K562 (cell line): ENCODE measurements around the gene TAS2R4. TPM values are rescaled to one million over a fixed set of nuclear protein-coding genes. Genes with fewer than 3 reads are reported as not detected.

Experiments used
- BCOR ChIP-seq: fragments of 450-650 bp; IDR thresholded peaks from 2 replicates; pipeline ENCODE4 v1.6.1; 2016
- CBX1 ChIP-seq: sonication (generic); IDR thresholded peaks from 2 replicates; pipeline ENCODE4 v1.6.1; 2016; ENCODE audit warnings: antibody characterized with exemption, low read depth, mild to moderate bottlenecking
- ETS2 ChIP-seq: IDR thresholded peaks from 2 replicates; pipeline ENCODE4 v1.6.1; 2016; ENCODE audit warnings: borderline replicate concordance, missing genetic modification characterization, mild to moderate bottlenecking, moderate library complexity, missing compliant biosample characterization; ENCODE audit not compliant: poor library complexity, severe bottlenecking
- HNRNPUL1 ChIP-seq: fragments of 200-400 bp; formaldehyde crosslinking; IDR thresholded peaks from 2 replicates; pipeline ENCODE4 v1.6.1; 2017; ENCODE audit warnings: low read length
- POLR2G ChIP-seq: fragments of 200-400 bp; formaldehyde crosslinking; IDR thresholded peaks from 2 replicates; pipeline ENCODE4 v1.6.1; 2017; ENCODE audit warnings: low read depth, mild to moderate bottlenecking, antibody characterized with exemption, low read length, moderate library complexity
- SRF ChIP-seq, 2 experiments: fragments of 250-450, 450-650 bp in 1 of 2; sonication (Bioruptor Pico) in 1 of 2; sonication (generic) in 1 of 2; formaldehyde crosslinking; IDR thresholded peaks; 2 replicates each; pipeline versions ENCODE4 v1.5.0 to v1.5.1; 2020 to 2022; ENCODE audit warnings: mild to moderate bottlenecking in 1 of 2, missing genetic modification reagents in 1 of 2
- XRCC3 ChIP-seq: fragments of 450-650 bp; IDR thresholded peaks from 2 replicates; pipeline ENCODE4 v1.6.1; 2017; ENCODE audit warnings: mild to moderate bottlenecking, moderate library complexity
- ZNF232 ChIP-seq: sonication (generic); formaldehyde crosslinking; IDR thresholded peaks from 2 replicates; pipeline ENCODE4 v1.8.0; 2022; ENCODE audit warnings: mild to moderate bottlenecking, missing genetic modification reagents
- ZNF766 ChIP-seq: fragments of 200-800 bp; sonication (Bioruptor generic); conservative IDR thresholded peaks from 2 replicates; pipeline ENCODE4 v1.6.1; 2016; ENCODE audit warnings: missing genetic modification characterization, missing compliant biosample characterization
- polyA plus RNA-seq, 8 experiments: library from polyadenylated mRNA; depleted of rRNA in 4 of 8; stranded (reverse) in 5 of 8; unstranded in 3 of 8; fragments of >200 nt; fragmentation: Nextera tagmentation in 2 of 8; fragmentation: Illumina TruSeq in 1 of 8; extraction: Ambion mirVana in 2 of 8; extraction: Trizol in 1 of 8; gene quantifications; 2 replicates each; pipeline versions ENCODE4 v1.2.1 to v1.2.3, GENCODE V29; 2011 to 2014; ENCODE audit warnings: inconsistent platforms in 1 of 8, missing spikeins in 1 of 8
- total RNA-seq, 7 experiments: library from RNA; depleted of rRNA in 6 of 7; stranded (reverse); fragments of >200 nt in 6 of 7; fragmentation: Illumina TruSeq in 2 of 7; extraction: Trizol in 2 of 7; gene quantifications; 2 replicates each; pipeline versions ENCODE4 v1.2.1 to v1.2.3, GENCODE V29; 2011 to 2021; ENCODE audit warnings: low replicate concordance in 1 of 7
- TF ChIP-seq, protein P1 (sequence below), 2 experiments: fragments of 200-800 bp in 1 of 2; sonication (Bioruptor generic) in 1 of 2; sonication (generic) in 1 of 2; formaldehyde crosslinking in 1 of 2; IDR thresholded peaks in 1 of 2; conservative IDR thresholded peaks in 1 of 2; 2 replicates each; pipeline versions ENCODE4 v1.5.0 to v1.6.1; 2016 to 2020; ENCODE audit warnings: missing compliant biosample characterization in 1 of 2, missing genetic modification characterization in 1 of 2, missing genetic modification reagents in 1 of 2
- TF ChIP-seq, protein P2 (sequence below): sonication (generic); formaldehyde crosslinking; IDR thresholded peaks from 2 replicates; pipeline ENCODE4 v1.8.0; 2022; ENCODE audit warnings: mild to moderate bottlenecking, missing genetic modification reagents, borderline replicate concordance
- TF ChIP-seq, protein P3 (sequence below), 2 experiments: fragments of 450-650 bp in 1 of 2; sonication (generic) in 1 of 2; formaldehyde crosslinking in 1 of 2; IDR thresholded peaks; 2 replicates each; pipeline versions ENCODE4 v1.7.1 to v1.9.0; 2016 to 2022; ENCODE audit warnings: inconsistent platforms in 1 of 2, mild to moderate bottlenecking in 1 of 2, missing genetic modification reagents in 1 of 2

The TAS2R4 gene
- total and polyA plus RNA-seq, 9 of the 15 experiments (the other 6 are each of a cell fraction or from before 2014, with no cell fraction given), result 0.04 to 2.1 (median 0.68) TPM

- TF ChIP-seq, protein P1, sequence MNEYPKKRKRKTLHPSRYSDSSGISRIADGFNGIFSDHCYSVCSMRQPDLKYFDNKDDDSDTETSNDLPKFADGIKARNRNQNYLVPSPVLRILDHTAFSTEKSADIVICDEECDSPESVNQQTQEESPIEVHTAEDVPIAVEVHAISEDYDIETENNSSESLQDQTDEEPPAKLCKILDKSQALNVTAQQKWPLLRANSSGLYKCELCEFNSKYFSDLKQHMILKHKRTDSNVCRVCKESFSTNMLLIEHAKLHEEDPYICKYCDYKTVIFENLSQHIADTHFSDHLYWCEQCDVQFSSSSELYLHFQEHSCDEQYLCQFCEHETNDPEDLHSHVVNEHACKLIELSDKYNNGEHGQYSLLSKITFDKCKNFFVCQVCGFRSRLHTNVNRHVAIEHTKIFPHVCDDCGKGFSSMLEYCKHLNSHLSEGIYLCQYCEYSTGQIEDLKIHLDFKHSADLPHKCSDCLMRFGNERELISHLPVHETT (CRISPR knock-in tag; conservative IDR thresholded peaks at IDR 0.05 in 1 of 2, IDR thresholded peaks at IDR 0.05 in 1 of 2), result no peak
- no peak for TF ChIP-seq POLR2G
- TF ChIP-seq ZNF766, result no peak
- TF ChIP-seq XRCC3, result no peak
- TF ChIP-seq ZNF232 (CRISPR knock-in tag), result no peak
- TF ChIP-seq SRF (CRISPR knock-in tag; IDR thresholded peaks at IDR 0.05), result no peak
- TF ChIP-seq, protein P2, sequence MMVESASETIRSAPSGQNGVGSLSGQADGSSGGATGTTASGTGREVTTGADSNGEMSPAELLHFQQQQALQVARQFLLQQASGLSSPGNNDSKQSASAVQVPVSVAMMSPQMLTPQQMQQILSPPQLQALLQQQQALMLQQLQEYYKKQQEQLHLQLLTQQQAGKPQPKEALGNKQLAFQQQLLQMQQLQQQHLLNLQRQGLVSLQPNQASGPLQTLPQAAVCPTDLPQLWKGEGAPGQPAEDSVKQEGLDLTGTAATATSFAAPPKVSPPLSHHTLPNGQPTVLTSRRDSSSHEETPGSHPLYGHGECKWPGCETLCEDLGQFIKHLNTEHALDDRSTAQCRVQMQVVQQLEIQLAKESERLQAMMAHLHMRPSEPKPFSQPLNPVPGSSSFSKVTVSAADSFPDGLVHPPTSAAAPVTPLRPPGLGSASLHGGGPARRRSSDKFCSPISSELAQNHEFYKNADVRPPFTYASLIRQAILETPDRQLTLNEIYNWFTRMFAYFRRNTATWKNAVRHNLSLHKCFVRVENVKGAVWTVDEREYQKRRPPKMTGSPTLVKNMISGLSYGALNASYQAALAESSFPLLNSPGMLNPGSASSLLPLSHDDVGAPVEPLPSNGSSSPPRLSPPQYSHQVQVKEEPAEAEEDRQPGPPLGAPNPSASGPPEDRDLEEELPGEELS, result no peak
- TF ChIP-seq HNRNPUL1, result no peak
- TF ChIP-seq BCOR, result no peak
- TF ChIP-seq CBX1, result no peak
- TF ChIP-seq, protein P3, sequence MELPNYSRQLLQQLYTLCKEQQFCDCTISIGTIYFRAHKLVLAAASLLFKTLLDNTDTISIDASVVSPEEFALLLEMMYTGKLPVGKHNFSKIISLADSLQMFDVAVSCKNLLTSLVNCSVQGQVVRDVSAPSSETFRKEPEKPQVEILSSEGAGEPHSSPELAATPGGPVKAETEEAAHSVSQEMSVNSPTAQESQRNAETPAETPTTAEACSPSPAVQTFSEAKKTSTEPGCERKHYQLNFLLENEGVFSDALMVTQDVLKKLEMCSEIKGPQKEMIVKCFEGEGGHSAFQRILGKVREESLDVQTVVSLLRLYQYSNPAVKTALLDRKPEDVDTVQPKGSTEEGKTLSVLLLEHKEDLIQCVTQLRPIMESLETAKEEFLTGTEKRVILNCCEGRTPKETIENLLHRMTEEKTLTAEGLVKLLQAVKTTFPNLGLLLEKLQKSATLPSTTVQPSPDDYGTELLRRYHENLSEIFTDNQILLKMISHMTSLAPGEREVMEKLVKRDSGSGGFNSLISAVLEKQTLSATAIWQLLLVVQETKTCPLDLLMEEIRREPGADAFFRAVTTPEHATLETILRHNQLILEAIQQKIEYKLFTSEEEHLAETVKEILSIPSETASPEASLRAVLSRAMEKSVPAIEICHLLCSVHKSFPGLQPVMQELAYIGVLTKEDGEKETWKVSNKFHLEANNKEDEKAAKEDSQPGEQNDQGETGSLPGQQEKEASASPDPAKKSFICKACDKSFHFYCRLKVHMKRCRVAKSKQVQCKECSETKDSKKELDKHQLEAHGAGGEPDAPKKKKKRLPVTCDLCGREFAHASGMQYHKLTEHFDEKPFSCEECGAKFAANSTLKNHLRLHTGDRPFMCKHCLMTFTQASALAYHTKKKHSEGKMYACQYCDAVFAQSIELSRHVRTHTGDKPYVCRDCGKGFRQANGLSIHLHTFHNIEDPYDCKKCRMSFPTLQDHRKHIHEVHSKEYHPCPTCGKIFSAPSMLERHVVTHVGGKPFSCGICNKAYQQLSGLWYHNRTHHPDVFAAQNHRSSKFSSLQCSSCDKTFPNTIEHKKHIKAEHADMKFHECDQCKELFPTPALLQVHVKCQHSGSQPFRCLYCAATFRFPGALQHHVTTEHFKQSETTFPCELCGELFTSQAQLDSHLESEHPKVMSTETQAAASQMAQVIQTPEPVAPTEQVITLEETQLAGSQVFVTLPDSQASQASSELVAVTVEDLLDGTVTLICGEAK (IDR thresholded peaks at IDR 0.05), result no peak
- TF ChIP-seq, protein P3 (CRISPR knock-in tag; IDR thresholded peaks at IDR 0.05), result no peak
- TF ChIP-seq ETS2 (tag), result no peak
Observed at GRCh38 chr7:141737118-141737835, 39.2 kb upstream of the TAS2R4 start (continued).
